H1 (cell line): Measurements from ENCODE around the gene TSEN2.

Experiments
- POLR2AphosphoS5 ChIP-seq: IDR thresholded peaks from 2 replicates; pipeline ENCODE4 v1.6.1; 2011; ENCODE audit warnings: low read depth, low read length
- SP1 ChIP-seq: IDR thresholded peaks from 2 replicates; pipeline ENCODE4 v1.6.1; 2011; ENCODE audit warnings: low read depth, low read length

DNA sequence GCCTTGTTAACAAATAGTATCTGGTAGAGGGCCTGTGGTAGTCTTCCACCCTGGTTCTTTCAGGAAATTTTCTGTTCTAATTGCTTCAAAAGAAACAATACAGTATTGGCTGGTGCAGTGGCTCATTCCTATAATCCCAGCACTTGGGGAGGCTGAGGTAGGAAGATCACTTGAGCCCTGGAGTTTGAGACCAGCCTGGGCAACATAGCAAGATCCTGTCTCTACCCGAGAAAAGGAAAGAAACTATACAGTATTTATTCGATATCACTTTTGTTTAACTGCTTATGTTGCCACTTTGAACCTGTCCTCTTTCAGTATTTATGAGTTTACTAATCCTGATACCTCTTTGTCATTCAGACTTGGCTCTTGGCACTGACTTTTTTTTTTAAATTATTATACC is 77.1 kb downstream of the TSEN2 start:
- TF ChIP-seq POLR2AphosphoS5 (no peak), SP1 (no peak)
